Stimulated activated naive CD4-positive, alpha-beta T cell treated with Interleukin-2 at 50 U/mL for 16 hours (primary cell): ENCODE data around the gene RTN4R.
"Not testable (repeated sequence)": the region's sequence is repeated elsewhere in the genome, so short reads cannot be mapped to it uniquely, and the experiment has no call there.

Experiments used
- DNase-seq: peaks from one replicate; lab custom pipeline; 2025; lab: John Stamatoyannopoulos, UW

RTN4R gene

GRCh38 chr22:20271114-20271994 lies 3.2 kb upstream of the RTN4R start:
- no peak for DNase-seq

DNA sequence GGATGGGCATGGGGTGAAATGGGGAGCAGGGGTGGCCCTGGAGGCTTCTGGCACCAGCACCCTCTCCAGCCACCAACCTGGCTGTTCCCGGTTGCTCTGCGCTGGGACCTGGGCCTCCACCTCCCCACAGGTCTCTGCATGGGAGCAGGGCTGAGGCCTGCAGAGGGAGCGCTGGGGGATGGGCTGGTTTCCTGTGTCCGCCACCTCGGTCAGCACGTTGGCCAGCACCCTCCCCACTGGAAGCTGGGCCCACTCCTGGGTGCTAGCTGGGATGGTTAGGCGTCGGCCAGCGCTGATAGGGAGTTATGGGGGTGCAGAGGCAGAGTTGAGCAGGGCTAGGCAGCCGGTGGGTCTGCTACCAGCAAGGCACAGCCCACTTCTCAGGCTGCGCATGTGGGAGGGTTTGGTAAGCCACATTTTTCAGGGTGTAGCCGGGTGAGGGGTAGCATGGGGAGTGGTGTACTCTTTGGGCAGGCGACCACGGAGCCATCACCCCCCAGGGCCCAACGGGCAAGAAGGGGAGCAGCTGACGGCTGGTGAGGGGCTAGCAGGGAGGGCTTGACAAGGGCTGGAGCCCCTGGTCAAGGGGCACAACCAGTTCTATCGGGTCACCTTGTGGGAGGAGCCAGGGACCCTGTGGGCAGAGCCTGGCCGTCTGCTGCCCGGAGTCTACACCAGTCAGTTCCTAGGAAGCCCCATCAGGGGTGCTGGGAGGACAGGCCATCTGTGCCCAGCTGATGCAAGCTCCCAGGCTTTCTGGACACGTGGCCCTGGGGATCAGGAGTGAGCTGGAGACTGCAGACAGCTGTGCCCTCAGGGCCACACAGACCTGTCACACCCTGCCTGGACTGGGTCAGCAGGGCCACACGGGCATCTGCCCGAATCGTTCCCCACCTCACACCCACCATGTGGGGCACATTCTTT lies 2.3 kb upstream of the RTN4R start:
- not testable (repeated sequence) for DNase-seq

DNA sequence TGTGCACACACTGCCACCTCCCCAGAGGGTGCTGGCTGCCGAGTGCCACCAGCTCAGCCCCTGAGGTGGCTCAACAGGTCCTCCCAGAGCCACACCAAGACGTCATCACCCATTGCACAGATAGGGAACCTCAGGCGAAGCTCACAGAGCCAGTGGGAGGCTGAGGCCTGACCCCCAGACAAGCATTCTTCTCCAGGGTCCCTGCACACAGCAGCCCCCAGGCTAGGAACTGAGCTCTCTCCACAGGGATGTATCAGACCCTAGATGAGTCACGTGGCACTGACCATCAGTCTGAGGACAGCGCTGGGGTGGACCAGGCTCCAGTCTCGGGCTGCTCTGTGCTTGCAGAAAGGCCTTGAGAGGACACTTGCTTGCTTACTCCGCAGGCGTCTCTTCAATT lies 1.6 kb upstream of the RTN4R start:
- not testable (repeated sequence) for DNase-seq

- DNase-seq = not testable (repeated sequence)
Observed at GRCh38 chr22:20269201-20269600, 1.1 kb upstream of the RTN4R start.

DNA sequence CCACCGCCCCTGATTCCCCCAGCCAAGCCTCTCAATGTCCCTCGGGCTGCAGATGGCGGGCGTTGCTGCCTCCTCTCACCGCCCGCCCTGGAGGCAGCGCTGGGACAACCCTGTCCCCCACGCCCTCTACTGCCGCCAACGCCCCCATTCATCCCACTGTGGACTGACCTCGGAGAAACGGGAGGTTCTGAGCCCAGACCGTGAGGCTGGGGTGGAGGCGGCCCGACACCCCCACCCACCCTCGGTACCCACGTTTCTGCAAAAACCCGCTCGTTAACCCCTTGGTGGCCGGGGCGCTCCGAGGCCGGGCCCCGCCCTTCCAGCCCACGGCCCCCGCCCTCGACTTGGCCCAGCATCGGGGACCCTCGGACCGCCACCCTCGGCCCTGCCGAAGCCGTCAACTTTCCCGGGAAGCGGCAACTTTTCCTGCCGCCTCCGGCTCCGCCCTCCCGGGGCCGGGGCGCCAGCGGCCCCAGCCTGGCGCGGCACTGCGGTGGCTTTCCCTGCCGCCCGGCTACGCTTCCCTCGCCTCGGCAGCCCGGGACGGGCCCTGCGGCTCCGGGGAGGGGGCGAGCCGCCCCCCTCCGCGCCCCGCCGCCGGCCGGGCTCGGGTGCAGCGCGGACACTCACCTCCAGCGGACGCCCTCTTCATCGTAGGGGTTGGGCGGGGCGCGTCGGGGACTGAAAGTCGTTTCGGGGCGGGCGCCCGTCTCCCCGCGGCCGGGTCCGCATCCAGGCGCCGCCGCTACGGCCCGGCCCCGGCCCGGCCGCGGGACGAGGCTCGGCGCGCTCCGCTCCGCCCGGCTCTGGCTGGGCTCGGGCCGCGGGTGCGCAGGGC lies 458 bp downstream of the RTN4R start:
- no peak for DNase-seq

DNA sequence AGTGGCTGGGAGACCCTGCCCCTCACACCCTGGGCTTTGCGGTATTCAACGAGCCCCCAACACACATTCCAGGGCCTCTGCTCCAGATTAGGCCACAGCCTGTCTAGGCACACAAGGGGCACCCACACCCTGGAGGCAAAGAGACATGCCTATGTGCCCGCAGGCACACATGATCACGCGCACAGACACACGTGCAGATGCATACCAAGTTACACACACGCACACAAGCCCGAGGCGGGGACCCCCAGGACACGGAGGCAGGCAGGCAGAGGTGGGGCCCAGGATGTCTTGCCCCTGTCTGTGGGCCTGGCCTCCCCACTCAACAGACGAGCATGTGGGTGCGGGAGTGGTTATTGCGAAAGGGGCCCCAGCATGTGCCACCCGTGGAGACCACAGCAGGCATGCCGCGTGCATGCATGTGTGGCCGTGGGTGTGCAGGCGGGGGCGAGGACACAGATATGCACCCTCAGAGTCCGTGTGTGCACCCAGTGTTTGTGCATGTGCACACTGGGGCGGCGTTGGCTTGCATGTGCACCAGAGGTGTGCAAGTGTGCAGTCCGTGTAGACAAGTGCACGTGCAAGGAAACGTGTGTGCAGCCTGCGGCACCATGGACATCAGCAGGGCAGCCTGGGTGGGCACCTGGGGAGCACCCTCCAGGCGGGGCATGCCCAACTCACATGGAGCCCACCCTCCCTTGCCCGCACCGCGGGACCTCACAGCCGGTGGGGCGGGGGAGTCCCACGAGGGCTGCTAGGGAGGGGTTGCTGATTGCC lies 1.3 kb downstream of the RTN4R start:
- DNase-seq = not testable (repeated sequence)

DNA sequence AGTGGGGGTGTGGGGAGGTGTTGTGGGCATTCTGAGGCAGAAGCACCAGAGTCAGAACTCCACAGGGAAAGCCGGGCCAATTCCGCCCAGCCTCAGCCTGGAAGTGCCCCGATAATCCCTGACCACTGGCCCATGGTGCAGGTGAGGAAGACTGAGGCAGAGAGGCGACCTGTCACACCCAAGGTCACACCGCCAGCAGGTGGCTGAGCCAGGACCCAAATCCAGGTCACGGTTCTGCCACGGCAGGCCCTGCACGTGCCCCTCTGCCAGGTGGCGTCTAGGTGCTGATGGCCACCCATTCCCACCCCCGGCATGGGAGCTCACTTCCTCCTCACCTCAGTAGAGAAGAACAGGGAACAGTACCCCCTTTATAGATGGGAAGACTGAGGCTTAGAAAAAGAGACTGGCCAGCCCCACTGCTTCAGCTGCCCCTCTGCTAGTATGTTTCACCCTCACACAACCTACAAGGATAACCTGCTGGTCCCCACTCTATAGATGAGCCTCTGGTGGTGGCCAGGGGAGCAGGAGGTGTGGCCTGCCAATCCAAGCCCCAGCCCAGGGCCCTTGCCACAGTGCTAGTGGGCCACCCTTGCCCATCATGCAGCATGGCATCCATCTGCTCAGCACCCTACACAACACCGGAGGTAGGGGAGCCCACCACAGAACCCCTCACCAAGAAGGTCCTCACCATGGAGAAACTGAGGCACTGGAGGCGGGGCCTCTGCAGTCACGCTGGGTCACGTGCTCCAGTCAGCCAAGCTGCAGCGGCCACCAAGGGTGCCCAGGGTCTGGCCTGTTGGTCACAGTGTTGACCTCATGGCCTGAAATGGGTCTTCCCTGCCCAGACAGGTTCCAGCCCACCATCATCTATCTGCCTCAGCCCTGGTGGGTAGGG lies 2.1 kb downstream of the RTN4R start:
- not testable (repeated sequence) for DNase-seq

DNA sequence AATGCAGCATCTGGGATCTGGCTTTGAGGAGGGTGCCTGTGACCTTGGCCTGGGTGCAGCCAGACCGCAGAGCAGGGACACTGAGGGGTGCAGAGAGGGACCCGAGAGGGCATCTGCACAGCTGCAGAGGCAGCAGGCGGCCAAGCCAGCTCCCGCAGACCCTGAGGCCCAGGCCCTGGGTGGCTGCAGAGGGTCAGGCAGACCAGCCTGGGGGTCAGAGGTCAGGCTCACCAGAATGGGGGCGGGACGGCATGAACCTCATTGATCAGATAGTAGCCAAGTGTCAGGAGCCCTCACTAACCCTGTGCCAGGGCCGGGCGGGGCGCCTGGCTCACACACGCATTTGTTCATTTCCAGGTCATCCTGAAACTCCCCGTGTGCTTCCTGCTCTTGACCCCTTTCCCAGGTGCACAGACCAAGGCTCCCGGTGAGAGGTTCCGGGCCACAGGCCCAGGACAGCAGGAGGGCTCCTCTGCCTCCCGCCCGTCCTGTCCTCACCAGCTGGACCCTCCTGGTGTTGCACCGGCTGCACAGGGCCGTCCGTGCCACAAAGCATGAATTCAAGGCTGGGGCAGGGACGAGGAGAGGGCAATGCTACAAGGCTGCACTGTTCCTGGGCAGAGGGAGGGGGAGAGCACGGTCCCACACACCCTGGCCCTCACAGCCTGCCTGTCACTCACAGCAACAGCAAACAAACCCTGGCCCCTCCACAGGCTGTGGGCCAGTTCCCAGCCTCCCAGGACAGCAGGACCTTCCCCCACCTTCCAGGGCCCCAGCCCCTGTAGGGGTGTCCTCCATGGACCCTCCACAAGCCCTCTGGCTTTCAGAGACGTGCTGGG lies 3.3 kb downstream of the RTN4R start:
- DNase-seq = no peak

DNA sequence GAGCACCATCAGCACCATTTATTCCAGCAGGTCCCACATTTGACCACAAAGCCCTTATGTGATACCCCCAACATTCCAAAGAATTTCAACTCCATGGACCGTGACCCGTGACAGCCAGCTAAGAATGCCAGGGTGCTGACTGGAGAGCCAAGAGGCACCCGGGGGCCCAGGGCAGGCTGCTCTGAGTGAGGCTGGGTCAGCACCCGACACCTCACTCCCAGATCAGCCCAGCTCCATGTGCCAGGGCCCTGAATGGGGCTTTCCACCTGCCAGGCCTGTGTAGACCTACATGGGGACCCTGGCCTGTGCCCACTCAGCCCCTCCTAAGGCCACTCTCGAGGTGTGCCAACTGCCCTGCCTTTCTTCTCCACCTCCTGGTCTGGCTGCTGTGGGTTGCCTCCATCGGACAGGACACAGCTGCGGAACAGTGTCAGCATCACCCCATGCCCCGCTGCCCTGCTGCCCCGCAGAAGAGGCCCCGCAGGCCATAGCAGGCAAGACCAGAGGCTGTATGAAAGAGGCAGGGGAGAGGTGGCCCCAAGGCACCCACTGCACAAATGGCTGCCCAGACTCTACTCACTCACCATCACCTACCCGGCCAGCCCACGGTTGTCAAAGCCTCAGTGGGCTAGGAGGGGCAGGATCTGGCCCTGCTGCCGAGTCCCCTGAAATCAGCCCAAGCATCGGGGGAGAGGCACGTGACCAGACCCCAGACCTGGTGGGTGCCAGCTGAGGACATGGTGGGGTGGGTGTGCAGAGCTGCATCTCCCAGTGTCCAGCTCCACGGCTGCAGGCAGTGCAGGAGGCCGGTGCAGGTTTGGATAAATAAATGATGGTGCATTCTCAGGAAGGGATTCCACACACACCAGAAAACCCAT lies 4.5 kb downstream of the RTN4R start:
- not testable (repeated sequence) for DNase-seq

GRCh38 chr22:20262582-20263147 lies 5.5 kb downstream of the RTN4R start:
- DNase-seq = no peak

- DNase-seq = no peak
Observed at GRCh38 chr22:20261848-20262581, 6.1 kb downstream of the RTN4R start.

DNA sequence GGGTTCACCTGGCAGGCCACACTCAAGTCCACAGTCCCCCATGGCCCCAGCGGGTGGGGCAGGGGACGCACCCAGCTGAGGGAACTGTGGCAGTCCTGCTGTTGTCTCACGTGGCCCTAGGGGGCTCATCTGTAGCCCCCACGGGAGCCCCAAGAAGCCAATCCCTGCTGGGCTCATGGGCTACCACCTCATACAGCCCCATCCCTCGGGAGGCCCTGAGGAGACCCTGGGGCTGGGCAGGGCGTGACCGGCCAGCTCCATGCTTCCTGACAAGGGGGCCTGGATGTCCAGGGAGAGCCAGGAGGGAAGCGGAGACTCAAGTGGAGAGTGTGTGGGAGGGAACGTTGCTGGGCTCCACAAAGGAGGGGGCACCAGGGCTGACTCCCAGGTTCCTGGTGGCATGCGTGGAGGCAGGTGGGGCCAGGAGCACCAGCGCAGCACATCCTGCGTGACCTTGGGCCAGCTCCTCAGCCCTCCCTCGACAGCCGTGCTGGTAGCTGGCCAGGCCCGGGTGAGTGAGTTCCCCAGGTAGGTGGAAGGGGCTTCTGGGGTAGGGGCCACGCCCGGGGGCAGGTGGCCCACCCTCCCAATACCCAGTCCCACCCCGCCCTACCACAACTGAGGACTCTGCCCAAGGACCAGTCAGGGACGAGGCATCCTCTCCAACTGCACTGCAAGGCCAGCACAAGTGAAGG lies 7.9 kb downstream of the RTN4R start:
- DNase-seq = no peak

DNA sequence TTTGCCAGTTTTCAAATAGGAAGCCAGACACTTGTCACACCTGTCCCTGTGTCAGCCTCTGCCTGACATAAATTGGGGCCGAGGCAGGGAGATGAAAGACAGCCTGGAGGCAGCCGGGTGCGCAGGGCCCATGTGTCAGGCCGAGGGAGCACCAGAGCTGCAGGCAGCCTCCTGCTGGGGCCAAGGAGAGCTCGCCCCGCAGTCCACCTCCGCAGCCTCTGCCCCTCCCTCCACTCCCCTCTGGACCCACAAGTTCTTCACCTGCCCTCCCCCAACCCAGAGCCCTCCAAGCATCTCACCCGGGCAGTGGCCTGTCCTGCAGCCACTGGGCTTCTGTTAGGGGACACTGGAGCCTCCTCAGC lies 8.8 kb downstream of the RTN4R start:
- no peak for DNase-seq

DNA sequence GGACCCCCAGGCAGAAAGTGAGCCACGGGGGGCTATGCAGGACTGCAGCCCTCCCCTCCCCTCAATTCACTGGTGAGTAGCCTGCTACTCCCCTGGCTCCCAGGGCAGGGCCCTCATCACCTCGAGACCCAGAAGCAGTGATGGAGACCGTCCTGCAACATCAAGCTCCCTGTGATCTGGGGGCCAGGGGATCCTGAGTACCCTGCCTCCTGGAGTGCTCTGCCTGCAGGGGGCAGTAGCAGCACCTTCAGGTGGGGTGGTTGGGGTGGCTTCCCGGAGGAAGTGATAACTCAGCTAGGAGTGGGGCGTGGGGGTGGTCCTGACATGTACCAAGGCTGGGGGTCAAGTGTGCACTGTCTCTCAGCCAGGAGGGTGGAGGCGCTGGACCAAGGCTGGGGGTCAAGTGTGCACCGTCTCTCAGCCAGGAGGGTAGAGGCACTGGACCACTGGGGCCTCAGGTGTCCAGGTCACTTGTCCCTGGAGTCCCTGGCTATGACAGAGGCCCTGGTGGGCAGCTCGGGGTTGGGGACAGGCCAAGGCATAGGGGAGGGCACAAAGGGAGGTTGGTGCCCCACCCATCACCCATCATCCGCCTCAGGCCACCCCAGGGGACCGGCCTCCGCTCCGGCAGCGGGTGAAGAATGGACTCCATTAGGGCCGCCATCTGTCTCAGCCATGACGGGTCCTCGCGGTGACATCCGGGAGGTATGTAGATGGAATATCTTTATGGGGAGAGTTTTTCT lies 9.4 kb downstream of the RTN4R start:
- no peak for DNase-seq

DNA sequence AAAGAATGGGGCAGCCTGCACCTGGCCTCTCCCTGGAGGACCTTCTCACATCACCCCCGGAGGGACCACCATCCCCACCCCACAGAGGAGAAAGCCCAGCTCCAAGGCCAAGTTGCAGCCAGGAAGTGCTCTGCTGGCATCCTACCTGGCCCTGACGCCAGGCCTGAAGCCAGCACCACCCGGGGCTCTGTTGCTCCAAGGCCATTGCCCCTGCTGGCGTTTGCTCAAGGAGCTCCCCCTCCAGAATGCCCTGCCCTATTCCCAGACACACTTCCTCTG lies 10.2 kb downstream of the RTN4R start:
- DNase-seq = no peak
